Heart left ventricle (tissue), 16 donors: ENCODE data around the gene SNED1. TPM values are rescaled to one million over a fixed set of nuclear protein-coding genes. Genes with fewer than 3 reads are reported as not detected.

Source experiments
- ATAC-seq, 4 donors: fragments of 200-7000 bp; cut with Tn5 transposase; one replicate each; pipeline ENCODE4 v1.9.1; 2020 to 2022; ENCODE audit warnings: moderate library complexity in 4 of 4, mild to moderate bottlenecking in 3 of 4, moderate number of reproducible peaks in 1 of 4
- DNase-seq, 5 donors: peaks; one replicate each; pipeline ENCODE4 v3.0.0-alpha.2; 2020
- H3K27ac ChIP-seq, 12 donors: fragments of 200-600 bp; sonication (generic) in 4 of 12; one replicate each; pipeline versions ENCODE4 v1.5.0 to v1.8.0; 2016 to 2022; ENCODE audit warnings: mild to moderate bottlenecking in 2 of 12
- H3K27me3 ChIP-seq, 9 donors: fragments of 200-600 bp; sonication (generic) in 2 of 9; one replicate each; pipeline versions ENCODE4 v1.5.1 to v1.8.0; 2016 to 2022; ENCODE audit warnings: mild to moderate bottlenecking in 3 of 9
- H3K36me3 ChIP-seq, 9 donors: fragments of 200-600 bp; sonication (generic) in 2 of 9; one replicate each; pipeline versions ENCODE4 v1.5.0 to v1.8.0; 2018 to 2022; ENCODE audit warnings: mild to moderate bottlenecking in 2 of 9
- H3K4me1 ChIP-seq, 12 donors: fragments of 200-600 bp; sonication (generic) in 4 of 12; one replicate each; pipeline versions ENCODE4 v1.5.0 to v1.8.0; 2016 to 2022; ENCODE audit warnings: mild to moderate bottlenecking in 3 of 12
- H3K4me3 ChIP-seq, 12 donors: fragments of 200-600 bp; sonication (generic) in 4 of 12; one replicate each; pipeline versions ENCODE4 v1.5.0 to v1.8.0; 2017 to 2022; ENCODE audit warnings: mild to moderate bottlenecking in 9 of 12, moderate library complexity in 4 of 12
- H3K9me3 ChIP-seq, 12 donors: fragments of 200-600 bp; sonication (generic) in 4 of 12; one replicate each; pipeline versions ENCODE4 v1.5.0 to v1.8.0; 2016 to 2022; ENCODE audit warnings: mild to moderate bottlenecking in 1 of 12
- POLR2A ChIP-seq, 2 donors: fragments of 450-650 bp; IDR thresholded peaks; one replicate each; pipeline ENCODE4 v1.6.1; 2017; ENCODE audit warnings: antibody characterized with exemption in 2 of 2, mild to moderate bottlenecking in 2 of 2, moderate library complexity in 2 of 2
- WGBS, 4 donors: extraction: QIAGEN DNeasy Blood & Tissue Kit in 2 of 4; methylation state at CpG; one replicate each; pipeline versions ENCODE4 v1.1.5 to v1.1.7; 2013 to 2018; 5-methylcytosine and 5-hydroxymethylcytosine counted together
- intact Hi-C, 10 donors: fragments of 100-400 bp; cut with DNase I; formaldehyde crosslinking; loops; one replicate each; pipeline versions ENCODE4 v1.11.1 to v1.14.2; 2022
- polyA plus RNA-seq, 2 donors: library from polyadenylated mRNA; stranded (reverse); fragments of 200-250 nt; gene quantifications; one replicate each; pipeline ENCODE4 v1.2.3, GENCODE V29; 2013
- total RNA-seq, 9 donors: library from RNA; depleted of rRNA in 2 of 9; stranded (reverse); fragments of >200 nt in 2 of 9; fragmentation: NEBNext Ultra II Directional in 3 of 9; extraction: Animal tissue kit (Norgen Biotek cat#: 25700) in 3 of 9; gene quantifications; one replicate each; pipeline versions ENCODE4 v1.1.0 to v1.2.4, GENCODE V29; 2016 to 2023
- TF ChIP-seq, protein P1 (sequence below), 12 donors: fragments of 200-600 bp; sonication (generic) in 4 of 12; IDR thresholded peaks; one replicate each; pipeline versions ENCODE4 v1.5.0 to v1.8.0; 2018 to 2022; ENCODE audit warnings: antibody characterized with exemption in 12 of 12, mild to moderate bottlenecking in 5 of 12
- donor health status: ischemic (EF 13 %, LVEDD 7.1; RV severe dilation, severe dysfunction).
- donor health status: healthy with polysubstance abuse.
- donor health status: DM: no; HTN: yes; CAD: no.
- donor health status: DM: no; HTN: no; CAD: no.
- donor health status: ischemic (EF 25% LVEDD 6.9; RV normal size, moderate dysfunction).
- donor health status: ischemic (EF 25% LVEDD 5.7; RV mildly dilated, moderate dysfunction).
- donor health status: healthy.
- donor health status: DM: yes; HTN: yes; CAD: no.
- donor health status: ischemic (EF 35%, LVEDD 5.7; RV mildly dilated, moderate dysfunction).
- donor health status: nonischemic (EF 11% LVEDD 7.7; RV severe dilation, severe dysfunction).
- donor health status: DM: yes; HTN: yes; CAD: no.
- donor health status: PGD.
- donor health status: ischemic (EF 29% LVEDD 5.4; RV normal size, mild dysfunction).
- donor health status: nonischemic (EF 23%, LVEDD 6.1; RV moderate dilation, normal function).

SNED1 gene
- total and polyA plus RNA-seq, 11 donors, result 3.1 to 14.7 (median 4.9) TPM

DNA sequence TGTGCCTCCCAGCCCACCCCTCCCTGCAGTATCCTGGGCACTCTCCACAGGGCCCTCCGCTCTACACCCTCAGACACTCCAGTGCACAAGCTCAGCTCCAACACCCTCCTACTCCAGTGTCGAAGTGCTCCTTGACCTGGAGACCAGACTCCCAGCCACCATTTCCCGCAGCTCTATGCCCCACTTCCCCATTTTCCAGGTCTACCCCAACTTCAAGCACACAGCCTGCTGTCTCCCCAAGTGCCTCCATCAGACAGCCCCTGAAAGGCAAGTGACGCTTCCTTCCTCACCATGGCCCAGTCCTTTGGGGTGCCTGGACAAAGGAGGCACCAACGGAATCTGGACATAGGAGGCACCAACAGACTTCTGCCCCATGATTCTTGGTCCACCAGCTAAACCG lies 143.6 kb downstream of the SNED1 start:
- H3K4me3 ChIP-seq, result no peak overlapping the region
- 95 to 98% (median 96%) methylated on average over 6 of the region's 6 CpGs for WGBS, 4 donors
- intact Hi-C loops, result no loop called here
- DNase-seq (no peak), ATAC-seq (no peak)
- no peaks in the 10 kb centered on the region for H3K9me3 ChIP-seq
- TF ChIP-seq POLR2A (IDR thresholded peaks at IDR 0.05), result no peak
- TF ChIP-seq, protein P1, sequence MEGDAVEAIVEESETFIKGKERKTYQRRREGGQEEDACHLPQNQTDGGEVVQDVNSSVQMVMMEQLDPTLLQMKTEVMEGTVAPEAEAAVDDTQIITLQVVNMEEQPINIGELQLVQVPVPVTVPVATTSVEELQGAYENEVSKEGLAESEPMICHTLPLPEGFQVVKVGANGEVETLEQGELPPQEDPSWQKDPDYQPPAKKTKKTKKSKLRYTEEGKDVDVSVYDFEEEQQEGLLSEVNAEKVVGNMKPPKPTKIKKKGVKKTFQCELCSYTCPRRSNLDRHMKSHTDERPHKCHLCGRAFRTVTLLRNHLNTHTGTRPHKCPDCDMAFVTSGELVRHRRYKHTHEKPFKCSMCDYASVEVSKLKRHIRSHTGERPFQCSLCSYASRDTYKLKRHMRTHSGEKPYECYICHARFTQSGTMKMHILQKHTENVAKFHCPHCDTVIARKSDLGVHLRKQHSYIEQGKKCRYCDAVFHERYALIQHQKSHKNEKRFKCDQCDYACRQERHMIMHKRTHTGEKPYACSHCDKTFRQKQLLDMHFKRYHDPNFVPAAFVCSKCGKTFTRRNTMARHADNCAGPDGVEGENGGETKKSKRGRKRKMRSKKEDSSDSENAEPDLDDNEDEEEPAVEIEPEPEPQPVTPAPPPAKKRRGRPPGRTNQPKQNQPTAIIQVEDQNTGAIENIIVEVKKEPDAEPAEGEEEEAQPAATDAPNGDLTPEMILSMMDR (IDR thresholded peaks at IDR 0.05), result no peak
- peaks cover 0 to 9% (median 0%) of the 10 kb centered on the region in 9 donors for H3K36me3 ChIP-seq
- H3K27me3 ChIP-seq, result no peaks in the 10 kb centered on the region
- no peak overlapping the region for H3K27ac ChIP-seq
- no peaks in the 10 kb centered on the region for H3K4me1 ChIP-seq

DNA sequence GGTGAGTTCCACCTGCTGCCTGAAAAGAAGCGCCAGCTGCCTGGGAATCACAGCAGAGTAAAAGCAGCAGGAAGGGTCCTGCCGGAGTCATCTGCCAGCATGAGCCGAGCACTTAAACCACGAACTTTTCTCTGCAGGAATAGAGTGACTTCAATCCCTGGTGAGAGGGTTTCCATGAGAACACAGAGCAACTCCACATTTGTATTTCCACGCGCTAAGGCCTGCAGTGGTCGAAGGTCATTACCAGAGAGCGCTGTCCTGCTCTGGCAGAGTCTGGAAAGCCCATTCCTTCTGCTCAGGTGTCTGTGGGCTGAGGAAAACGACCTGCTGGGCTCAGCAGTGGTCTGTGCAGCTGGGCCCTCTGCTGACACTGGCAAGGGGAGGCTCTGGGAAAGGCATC lies 144.2 kb downstream of the SNED1 start:
- intact Hi-C loops, result no loop called here
- DNase-seq (no peak), ATAC-seq (no peak)
- H3K9me3 ChIP-seq, result no peaks in the 10 kb centered on the region
- TF ChIP-seq POLR2A (IDR thresholded peaks at IDR 0.05), result no peak
- H3K4me3 ChIP-seq, result no peak overlapping the region
- H3K27me3 ChIP-seq, result no peaks in the 10 kb centered on the region
- peaks cover 0 to 8% (median 0%) of the 10 kb centered on the region in 9 donors for H3K36me3 ChIP-seq
- no peaks in the 10 kb centered on the region for H3K4me1 ChIP-seq
- H3K27ac ChIP-seq, result no peak overlapping the region
- 90 to 94% (median 92%) methylated on average over 9 of the region's 9 CpGs for WGBS, 4 donors

Other genes starting within 250 kb of the SNED1 start
- gene KIF1A, start 178.4 kb upstream of the SNED1 start, total RNA-seq, result 10 to 100 TPM in 1 of 9 donors, 1 to 10 TPM in 8; 1.1 to 25.8 (median 2.8) TPM
- under 1 TPM; 0.76 to 0.97 TPM for gene KIF1A, start 178.4 kb upstream of the SNED1 start, polyA plus RNA-seq
- gene AGXT, start 129.8 kb upstream of the SNED1 start, total RNA-seq, result not detected
- under 1 TPM in 1 of 2 donors, not detected in 1; 0.06 TPM for gene AGXT, start 129.8 kb upstream of the SNED1 start, polyA plus RNA-seq
- gene MAB21L4, start 102.5 kb upstream of the SNED1 start, total RNA-seq, result under 1 TPM in 1 of 9 donors, not detected in 8; 0.75 TPM
- gene MAB21L4, start 102.5 kb upstream of the SNED1 start, polyA plus RNA-seq, result under 1 TPM in 1 of 2 donors, not detected in 1; 0.10 TPM
- gene CROCC2, start 92.3 kb upstream of the SNED1 start, total RNA-seq, result not detected
- gene CROCC2, start 92.3 kb upstream of the SNED1 start, polyA plus RNA-seq, result not detected
- gene MTERF4, start 103.7 kb downstream of the SNED1 start, total RNA-seq, result 10 to 100 TPM; 16.4 to 29.1 (median 22.3) TPM
- gene MTERF4, start 103.7 kb downstream of the SNED1 start, polyA plus RNA-seq, result 10 to 100 TPM; 23.0 to 28.7 TPM
- gene PASK, start 150.9 kb downstream of the SNED1 start, total RNA-seq, result 1 to 10 TPM in 8 of 9 donors, under 1 TPM in 1; 0.60 to 6.3 (median 1.8) TPM
- gene PASK, start 150.9 kb downstream of the SNED1 start, polyA plus RNA-seq, result 1 to 10 TPM in 1 of 2 donors, under 1 TPM in 1; 0.84 to 1.2 TPM
- 100 to 1,000 TPM in 1 of 9 donors, 10 to 100 TPM in 8; 66.7 to 110 (median 74.7) TPM for gene PPP1R7, start 151.8 kb downstream of the SNED1 start, total RNA-seq
- gene PPP1R7, start 151.8 kb downstream of the SNED1 start, polyA plus RNA-seq, result 100 to 1,000 TPM in 1 of 2 donors, 10 to 100 TPM in 1; 82.7 to 103 TPM
- 1 to 10 TPM in 7 of 9 donors, under 1 TPM in 2; 0.67 to 3.0 (median 1.8) TPM for gene ANO7, start 190.1 kb downstream of the SNED1 start, total RNA-seq
- gene ANO7, start 190.1 kb downstream of the SNED1 start, polyA plus RNA-seq, result under 1 TPM; 0.69 to 0.91 TPM